Body of pancreas (tissue), 4 donors: Measurements from ENCODE around the gene PDE4D. TPM values are rescaled to one million over a fixed set of nuclear protein-coding genes. Genes with fewer than 3 reads are reported as not detected.

Experiments
- ATAC-seq: fragments of 150-250 bp; one replicate; pipeline ENCODE4 v1.9.1; 2016
- DNase-seq, 4 donors: peaks; one replicate each; pipeline ENCODE4 v3.0.0-alpha.2; 2019
- H3K27ac ChIP-seq, 4 donors: fragments of 200-600 bp; sonication (generic); 1 replicate in 3 of 4; 2 replicates in 1 of 4; pipeline versions ENCODE4 v1.5.1 to v1.6.1; 2016 to 2019; ENCODE audit warnings: mild to moderate bottlenecking in 1 of 4, mixed read lengths in 1 of 4, moderate library complexity in 1 of 4
- H3K27me3 ChIP-seq, 2 donors: fragments of 200-600 bp; sonication (generic); one replicate each; pipeline ENCODE4 v1.6.0; 2016; ENCODE audit warnings: mild to moderate bottlenecking in 1 of 2
- H3K36me3 ChIP-seq, 2 donors: fragments of 200-600 bp; sonication (generic); replicated peaks in 1 of 2; 2 replicates each; pipeline ENCODE4 v1.5.1; 2016; ENCODE audit warnings: low read depth in 2 of 2; ENCODE audit not compliant: insufficient read depth in 1 of 2
- H3K4me1 ChIP-seq: fragments of 200-600 bp; sonication (generic); one replicate; pipeline ENCODE4 v1.6.0; 2016
- H3K4me3 ChIP-seq, 2 donors: fragments of 200-600 bp; sonication (generic); 1 replicate in 1 of 2; 2 replicates in 1 of 2; pipeline ENCODE4 v1.5.1; 2016 to 2019
- H3K9me3 ChIP-seq, 3 donors: fragments of 200-600 bp; sonication (generic); 1 replicate in 2 of 3; 2 replicates in 1 of 3; pipeline ENCODE4 v1.5.1; 2016
- POLR2A ChIP-seq, 3 donors: fragments of 450-650 bp; IDR thresholded peaks; one replicate each; pipeline ENCODE4 v1.6.1; 2016; ENCODE audit warnings: antibody characterized with exemption in 3 of 3, mild to moderate bottlenecking in 2 of 3
- WGBS, 2 donors: methylation state at CpG; one replicate each; pipeline ENCODE4 v1.1.5; 2017; 5-methylcytosine and 5-hydroxymethylcytosine counted together
- intact Hi-C: fragments of 100-400 bp; cut with DNase I; formaldehyde crosslinking; loops from one replicate; pipeline ENCODE4 v1.15.1; 2023
- total RNA-seq, 2 donors: library from RNA; depleted of rRNA; stranded (reverse); fragments of >200 nt; gene quantifications; one replicate each; pipeline ENCODE4 v1.1.0, GENCODE V29; 2016
- TF ChIP-seq, protein P1 (sequence below), 7 experiments: fragments of 450-650 bp in 4 of 7; fragments of 200-600 bp in 3 of 7; sonication (generic) in 3 of 7; IDR thresholded peaks; one replicate each; pipeline ENCODE4 v1.5.1; 2016 to 2019; ENCODE audit warnings: antibody characterized with exemption in 7 of 7

The PDE4D gene
- total RNA-seq, 2 donors from 2014 or later: 8.6 to 9.2 TPM

DNA sequence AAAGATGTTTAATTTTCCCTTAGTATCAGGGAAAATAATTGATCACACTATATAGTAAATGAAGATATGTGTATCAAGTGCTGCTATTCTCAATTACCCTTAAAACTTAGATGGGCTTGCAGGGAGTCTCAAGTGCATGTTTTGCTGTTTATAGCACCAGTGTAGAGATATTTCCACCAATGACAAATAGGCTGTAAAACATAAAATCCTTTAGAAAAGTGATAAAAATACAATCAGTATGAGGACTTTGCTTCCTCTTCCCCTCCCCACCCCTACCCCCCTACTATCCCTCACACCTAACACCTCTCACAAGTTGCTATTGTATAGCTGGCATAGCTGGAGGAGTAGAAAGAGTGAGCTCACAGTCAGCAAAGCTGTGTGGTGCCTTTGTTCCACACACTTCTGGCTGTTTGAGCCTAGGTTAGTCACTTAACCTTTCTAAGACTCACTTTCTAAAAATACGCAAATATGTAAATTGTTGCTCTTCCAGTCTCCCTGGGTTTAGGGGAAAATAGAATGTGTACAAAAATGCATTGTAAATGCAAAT lies 93.1 kb downstream of the PDE4D start:
- DNase-seq (no peak), ATAC-seq (no peak)
- 73 to 78% methylated on average over 1 of the region's 1 CpG for WGBS, 2 donors
- intact Hi-C loops: loop anchor here (10.0 kb wide), 1 partner anchor 416 kb away; no protein-coding TSS in a partner anchor
- Histone ChIP-seq H3K27ac (no peak overlapping the region), H3K9me3 (no peaks in the 10 kb centered on the region), H3K27me3 (no peaks in the 10 kb centered on the region), H3K4me3 (no peak overlapping the region), H3K36me3 (no peaks in the 10 kb centered on the region), H3K4me1 (peaks cover 10% of the 10 kb centered on the region)
- TF ChIP-seq, protein P1, sequence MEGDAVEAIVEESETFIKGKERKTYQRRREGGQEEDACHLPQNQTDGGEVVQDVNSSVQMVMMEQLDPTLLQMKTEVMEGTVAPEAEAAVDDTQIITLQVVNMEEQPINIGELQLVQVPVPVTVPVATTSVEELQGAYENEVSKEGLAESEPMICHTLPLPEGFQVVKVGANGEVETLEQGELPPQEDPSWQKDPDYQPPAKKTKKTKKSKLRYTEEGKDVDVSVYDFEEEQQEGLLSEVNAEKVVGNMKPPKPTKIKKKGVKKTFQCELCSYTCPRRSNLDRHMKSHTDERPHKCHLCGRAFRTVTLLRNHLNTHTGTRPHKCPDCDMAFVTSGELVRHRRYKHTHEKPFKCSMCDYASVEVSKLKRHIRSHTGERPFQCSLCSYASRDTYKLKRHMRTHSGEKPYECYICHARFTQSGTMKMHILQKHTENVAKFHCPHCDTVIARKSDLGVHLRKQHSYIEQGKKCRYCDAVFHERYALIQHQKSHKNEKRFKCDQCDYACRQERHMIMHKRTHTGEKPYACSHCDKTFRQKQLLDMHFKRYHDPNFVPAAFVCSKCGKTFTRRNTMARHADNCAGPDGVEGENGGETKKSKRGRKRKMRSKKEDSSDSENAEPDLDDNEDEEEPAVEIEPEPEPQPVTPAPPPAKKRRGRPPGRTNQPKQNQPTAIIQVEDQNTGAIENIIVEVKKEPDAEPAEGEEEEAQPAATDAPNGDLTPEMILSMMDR (IDR thresholded peaks at IDR 0.05): no peak
- TF ChIP-seq POLR2A (IDR thresholded peaks at IDR 0.05): no peak

DNA sequence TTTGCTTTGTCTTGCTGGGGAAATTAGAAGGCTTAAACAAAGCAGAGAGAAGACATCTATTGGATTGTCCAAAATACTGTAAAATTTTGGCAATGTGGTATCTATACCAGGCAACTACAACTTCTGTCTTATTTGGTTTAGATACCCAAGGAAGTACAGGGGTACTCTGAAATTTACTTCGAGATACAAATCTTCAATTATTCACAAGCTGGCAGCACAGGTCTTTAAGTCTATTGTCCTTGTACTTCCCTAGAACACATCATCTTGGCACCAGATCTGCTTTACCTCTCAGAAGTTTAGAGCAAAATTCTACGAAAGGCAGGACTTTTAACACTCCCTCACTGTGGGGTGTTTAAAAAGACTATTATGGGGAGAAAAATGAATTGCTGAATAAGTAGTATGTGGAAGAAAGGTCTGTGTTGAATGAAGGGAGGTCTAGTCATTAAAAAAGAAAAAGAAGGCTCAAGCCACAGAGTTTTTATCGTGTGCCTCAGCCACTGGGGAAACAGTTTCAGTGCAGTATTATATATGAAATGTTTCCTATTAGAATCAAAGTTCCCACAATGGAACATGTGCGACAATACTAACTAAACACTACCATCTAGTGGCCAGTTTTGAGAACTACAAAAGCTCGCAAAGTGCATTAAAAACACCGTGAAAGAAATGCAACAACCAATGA lies 93.7 kb downstream of the PDE4D start:
- peak; percentile 84 for ATAC-seq
- WGBS, 2 donors: 13 to 17% methylated on average over 6 of the region's 6 CpGs
- intact Hi-C loops: loop anchor here (10.0 kb wide), 2 partner anchors 295 to 415 kb away; no protein-coding TSS in a partner anchor
- DNase-seq: peak in 1 of 4 donors; percentile 28
- H3K36me3 ChIP-seq: no peaks in the 10 kb centered on the region
- peaks cover 10% of the 10 kb centered on the region for H3K4me1 ChIP-seq
- H3K9me3 ChIP-seq: no peaks in the 10 kb centered on the region
- H3K27me3 ChIP-seq: no peaks in the 10 kb centered on the region
- peak overlapping the region in 2 of 4 donors; percentile 19 to 37 for H3K27ac ChIP-seq
- TF ChIP-seq, protein P1 (IDR thresholded peaks at IDR 0.05): peak; percentile 58 to 90 (median 78)
- no peak for TF ChIP-seq POLR2A (IDR thresholded peaks at IDR 0.05)
- H3K4me3 ChIP-seq: no peak overlapping the region

DNA sequence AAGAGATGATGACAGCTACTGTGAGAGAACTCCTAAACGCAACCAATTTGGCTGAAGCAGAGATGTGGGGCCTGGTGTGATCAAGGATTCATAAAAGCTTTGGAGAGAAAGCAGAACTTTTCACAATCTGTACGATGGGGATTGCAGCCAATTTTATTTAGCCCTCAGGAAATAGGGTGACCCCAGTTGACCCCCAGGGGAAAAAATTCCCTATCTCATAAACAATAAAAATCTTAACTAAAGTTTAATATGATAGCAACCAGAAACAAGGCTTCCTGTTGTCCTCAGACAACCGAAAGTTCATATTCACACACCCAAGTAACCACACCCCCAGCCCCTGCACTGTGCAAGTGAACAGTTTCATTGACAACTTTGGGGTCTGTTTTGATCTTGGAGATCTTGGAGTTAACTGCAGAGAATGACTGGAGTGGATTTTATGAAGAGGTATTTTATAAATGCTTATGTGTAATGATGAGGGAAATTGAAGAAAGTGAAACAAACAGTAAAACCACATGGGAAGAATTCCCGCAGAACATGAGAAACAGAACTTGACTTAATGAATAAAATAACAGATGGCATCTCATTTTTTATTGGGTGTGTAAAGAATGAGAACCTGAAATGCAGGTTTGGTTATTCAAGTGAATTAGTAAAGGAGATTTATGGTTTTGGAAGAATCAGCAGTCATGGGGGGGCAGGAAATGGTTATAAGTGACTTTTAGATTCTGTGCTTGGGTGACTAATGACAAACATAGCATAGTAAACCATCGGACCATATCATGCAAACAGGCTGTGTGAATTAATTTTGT lies 94.5 kb downstream of the PDE4D start:
- H3K27ac ChIP-seq: peak overlapping the region in 3 of 4 donors; percentile 19 to 37 (median 19)
- H3K36me3 ChIP-seq: no peaks in the 10 kb centered on the region
- H3K4me1 ChIP-seq: peaks cover 10% of the 10 kb centered on the region
- TF ChIP-seq, protein P1 (IDR thresholded peaks at IDR 0.05): no peak
- no peak for TF ChIP-seq POLR2A (IDR thresholded peaks at IDR 0.05)
- H3K27me3 ChIP-seq: no peaks in the 10 kb centered on the region
- WGBS, 2 donors: 34 to 39% methylated on average over 5 of the region's 5 CpGs
- H3K4me3 ChIP-seq: no peak overlapping the region
- ATAC-seq (peak; percentile 73), DNase-seq (peak in 1 of 4 donors; percentile 21)
- intact Hi-C loops: loop anchor here (10.0 kb wide), 1 partner anchor 294 kb away; no protein-coding TSS in a partner anchor
- no peaks in the 10 kb centered on the region for H3K9me3 ChIP-seq

DNA sequence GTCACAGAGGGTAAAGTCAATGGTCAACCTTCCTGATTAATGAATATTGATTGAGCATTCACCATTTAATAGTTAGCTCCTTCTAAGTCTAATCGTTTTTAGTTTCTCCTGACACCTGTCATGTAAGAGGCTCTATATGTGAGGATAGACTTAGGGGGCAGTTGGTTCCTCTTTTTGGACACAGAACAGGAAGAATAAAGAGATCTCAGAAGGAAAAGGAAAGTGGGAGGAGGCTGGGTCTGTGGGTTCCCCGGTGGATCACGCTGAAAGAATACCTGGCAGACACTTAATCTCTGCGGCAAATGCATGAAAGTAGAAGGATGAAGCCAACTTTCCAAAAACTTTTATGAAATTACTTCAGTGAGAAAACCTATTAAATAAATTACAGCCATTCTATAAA lies 98.4 kb downstream of the PDE4D start:
- peaks cover 9% of the 10 kb centered on the region for H3K4me1 ChIP-seq
- no peak overlapping the region for H3K4me3 ChIP-seq
- no peaks in the 10 kb centered on the region for H3K9me3 ChIP-seq
- WGBS, 2 donors: 58 to 66% methylated on average over 4 of the region's 4 CpGs
- TF ChIP-seq, protein P1 (IDR thresholded peaks at IDR 0.05): no peak
- no peak for TF ChIP-seq POLR2A (IDR thresholded peaks at IDR 0.05)
- H3K27me3 ChIP-seq: no peaks in the 10 kb centered on the region
- DNase-seq (no peak), ATAC-seq (no peak)
- H3K36me3 ChIP-seq: no peaks in the 10 kb centered on the region
- no peak overlapping the region for H3K27ac ChIP-seq
- intact Hi-C loops: loop anchor here (10.0 kb wide), 1 partner anchor 290 kb away; no protein-coding TSS in a partner anchor
